GM18519 (cell line): ENCODE measurements around the gene SPRED2.

Source experiments
- ATAC-seq: cut with Tn5 transposase; IDR thresholded peaks from one replicate; pipeline ENCODE4 v1.9.1; 2021; ENCODE audit warnings: mild to moderate bottlenecking, moderate library complexity; ENCODE audit not compliant: unreplicated experiment, low FRiP score

SPRED2 gene

GRCh38 chr2:65432227-65433190 lies at the start of gene SPRED2:
TSS of gene SPRED2 (minus strand) at chr2:65432599. CDS start at chr2:65431987, 612 bp downstream.
- no peak for ATAC-seq

GRCh38 chr2:65481961-65482360 lies 49.6 kb upstream of the SPRED2 start:
- ATAC-seq, result no peak

GRCh38 chr2:65479524-65479923 lies 47.1 kb upstream of the SPRED2 start:
- ATAC-seq, result no peak

GRCh38 chr2:65478498-65479135 lies 46.2 kb upstream of the SPRED2 start:
- ATAC-seq, result no peak

GRCh38 chr2:65477590-65477989 lies 45.2 kb upstream of the SPRED2 start:
- no peak for ATAC-seq

GRCh38 chr2:65476778-65477177 lies 44.4 kb upstream of the SPRED2 start:
- no peak for ATAC-seq

GRCh38 chr2:65475000-65475399 lies 42.6 kb upstream of the SPRED2 start:
- no peak for ATAC-seq

GRCh38 chr2:65473045-65473444 lies 40.6 kb upstream of the SPRED2 start:
- ATAC-seq, result no peak

- ATAC-seq, result no peak
Measured at GRCh38 chr2:65471409-65471808, 39.0 kb upstream of the SPRED2 start.

GRCh38 chr2:65466551-65466950 lies 34.2 kb upstream of the SPRED2 start:
- no peak for ATAC-seq

GRCh38 chr2:65465857-65466256 lies 33.5 kb upstream of the SPRED2 start:
- ATAC-seq, result no peak

GRCh38 chr2:65465124-65465523 lies 32.7 kb upstream of the SPRED2 start:
- ATAC-seq, result no peak

GRCh38 chr2:65464604-65465003 lies 32.2 kb upstream of the SPRED2 start:
- ATAC-seq, result no peak

- ATAC-seq, result no peak
Measured at GRCh38 chr2:65458999-65459398, 26.6 kb upstream of the SPRED2 start.

- no peak for ATAC-seq
Measured at GRCh38 chr2:65456886-65457285, 24.5 kb upstream of the SPRED2 start.

GRCh38 chr2:65456064-65456463 lies 23.7 kb upstream of the SPRED2 start:
- no peak for ATAC-seq

- no peak for ATAC-seq
Measured at GRCh38 chr2:65453916-65454315, 21.5 kb upstream of the SPRED2 start.

- ATAC-seq, result no peak
Measured at GRCh38 chr2:65452150-65452895, 19.9 kb upstream of the SPRED2 start.

- ATAC-seq, result no peak
Measured at GRCh38 chr2:65450810-65451209, 18.4 kb upstream of the SPRED2 start.

GRCh38 chr2:65450393-65450792 lies 18.0 kb upstream of the SPRED2 start:
- ATAC-seq, result no peak
